HepG2 (cell line): ENCODE results near the gene RAB23. TPM values are rescaled to one million over a fixed set of nuclear protein-coding genes. Genes with fewer than 3 reads are reported as not detected.
A peak's percentile ranks its signal among the peaks of the same experiment; 100 is the strongest.

ENCODE experiments used
- CREM ChIP-seq, 2 experiments: sonication (generic) in 1 of 2; formaldehyde crosslinking in 1 of 2; IDR thresholded peaks; 2 replicates each; pipeline versions ENCODE4 v1.4.0 to v1.6.1; 2016 to 2020; ENCODE audit warnings: antibody characterized with exemption in 1 of 2, mild to moderate bottlenecking in 1 of 2, missing genetic modification reagents in 1 of 2
- EEA1 ChIP-seq: sonication (generic); formaldehyde crosslinking; IDR thresholded peaks from 2 replicates; pipeline ENCODE4 v1.5.1; 2020; ENCODE audit warnings: mild to moderate bottlenecking, missing genetic modification reagents, borderline replicate concordance
- GATAD1 ChIP-seq: IDR thresholded peaks from 2 replicates; pipeline ENCODE4 v1.6.1; 2016; ENCODE audit warnings: missing genetic modification reagents, missing compliant biosample characterization
- MATR3 ChIP-seq: sonication (generic); formaldehyde crosslinking; IDR thresholded peaks from 2 replicates; pipeline ENCODE4 v1.4.0; 2020; ENCODE audit warnings: missing genetic modification reagents
- NFIC ChIP-seq: IDR thresholded peaks from 2 replicates; pipeline ENCODE4 v1.6.1; 2012; ENCODE audit warnings: mild to moderate bottlenecking, low read length, inconsistent platforms
- NFKB2 ChIP-seq: sonication (generic); formaldehyde crosslinking; IDR thresholded peaks from 2 replicates; pipeline ENCODE4 v1.4.0; 2020; ENCODE audit warnings: missing genetic modification reagents, borderline replicate concordance
- REPIN1 ChIP-seq: sonication (generic); formaldehyde crosslinking; IDR thresholded peaks from 2 replicates; pipeline ENCODE4 v1.8.0; 2022; ENCODE audit warnings: missing genetic modification reagents, low read depth, mild to moderate bottlenecking, borderline replicate concordance
- SRSF1 ChIP-seq: fragments of 200-400 bp; formaldehyde crosslinking; optimal IDR thresholded peaks from 2 replicates; pipeline ENCODE3; 2017; ENCODE audit warnings: mild to moderate bottlenecking, low read depth, low read length, moderate library complexity
- ZFP37 ChIP-seq: sonication (generic); formaldehyde crosslinking; IDR thresholded peaks from 2 replicates; pipeline ENCODE4 v1.4.0; 2020; ENCODE audit warnings: missing genetic modification reagents, borderline replicate concordance
- ZNF546 ChIP-seq: sonication (generic); formaldehyde crosslinking; conservative IDR thresholded peaks from 2 replicates; pipeline ENCODE4 v1.8.1; 2023; ENCODE audit warnings: mild to moderate bottlenecking, missing genetic modification reagents
- ZNF839 ChIP-seq: sonication (generic); formaldehyde crosslinking; IDR thresholded peaks from 2 replicates; pipeline ENCODE4 v1.4.0; 2020; ENCODE audit warnings: missing genetic modification reagents, mild to moderate bottlenecking, borderline replicate concordance
- polyA plus RNA-seq, 8 experiments: library from polyadenylated mRNA; depleted of rRNA in 3 of 8; stranded (reverse) in 7 of 8; unstranded in 1 of 8; fragments of >200 nt; fragmentation: Illumina TruSeq in 4 of 8; extraction: Trizol in 4 of 8; gene quantifications; 2 replicates each; pipeline versions ENCODE4 v1.2.1 to v1.2.3, GENCODE V29; 2011 to 2016; ENCODE audit warnings: low read depth in 4 of 8, missing spikeins in 1 of 8, mixed read lengths in 1 of 8; ENCODE audit not compliant: insufficient read depth in 1 of 8
- total RNA-seq, 5 experiments: library from RNA; depleted of rRNA; stranded (reverse); fragments of >200 nt; fragmentation: Illumina TruSeq; extraction: Trizol; gene quantifications; 2 replicates each; pipeline ENCODE4 v1.2.3, GENCODE V29; 2016; ENCODE audit warnings: low read depth in 1 of 5
- TF ChIP-seq, protein P1 (sequence below): sonication (generic); formaldehyde crosslinking; IDR thresholded peaks from 2 replicates; pipeline ENCODE4 v1.4.0; 2020; ENCODE audit warnings: missing genetic modification reagents
- TF ChIP-seq, protein P2 (sequence below): sonication (generic); formaldehyde crosslinking; IDR thresholded peaks from 2 replicates; pipeline ENCODE4 v1.5.1; 2020; ENCODE audit warnings: mild to moderate bottlenecking, moderate library complexity, missing genetic modification reagents
- TF ChIP-seq, protein P3 (sequence below): sonication (generic); formaldehyde crosslinking; IDR thresholded peaks from 2 replicates; pipeline ENCODE4 v1.5.0; 2020; ENCODE audit warnings: missing genetic modification reagents
- TF ChIP-seq, protein P4 (sequence below): sonication (generic); formaldehyde crosslinking; conservative IDR thresholded peaks from 2 replicates; pipeline ENCODE4 v1.4.0; 2020; ENCODE audit warnings: missing genetic modification reagents
- TF ChIP-seq, protein P5 (sequence below): sonication (generic); formaldehyde crosslinking; IDR thresholded peaks from 2 replicates; pipeline ENCODE4 v1.8.0; 2022; ENCODE audit warnings: mild to moderate bottlenecking, missing genetic modification reagents, borderline replicate concordance

Gene RAB23
- total and polyA plus RNA-seq, 2 of the 13 experiments (the other 11 are each of a cell fraction or from before 2014, with no cell fraction given), result 5.5 to 16.4 TPM

DNA sequence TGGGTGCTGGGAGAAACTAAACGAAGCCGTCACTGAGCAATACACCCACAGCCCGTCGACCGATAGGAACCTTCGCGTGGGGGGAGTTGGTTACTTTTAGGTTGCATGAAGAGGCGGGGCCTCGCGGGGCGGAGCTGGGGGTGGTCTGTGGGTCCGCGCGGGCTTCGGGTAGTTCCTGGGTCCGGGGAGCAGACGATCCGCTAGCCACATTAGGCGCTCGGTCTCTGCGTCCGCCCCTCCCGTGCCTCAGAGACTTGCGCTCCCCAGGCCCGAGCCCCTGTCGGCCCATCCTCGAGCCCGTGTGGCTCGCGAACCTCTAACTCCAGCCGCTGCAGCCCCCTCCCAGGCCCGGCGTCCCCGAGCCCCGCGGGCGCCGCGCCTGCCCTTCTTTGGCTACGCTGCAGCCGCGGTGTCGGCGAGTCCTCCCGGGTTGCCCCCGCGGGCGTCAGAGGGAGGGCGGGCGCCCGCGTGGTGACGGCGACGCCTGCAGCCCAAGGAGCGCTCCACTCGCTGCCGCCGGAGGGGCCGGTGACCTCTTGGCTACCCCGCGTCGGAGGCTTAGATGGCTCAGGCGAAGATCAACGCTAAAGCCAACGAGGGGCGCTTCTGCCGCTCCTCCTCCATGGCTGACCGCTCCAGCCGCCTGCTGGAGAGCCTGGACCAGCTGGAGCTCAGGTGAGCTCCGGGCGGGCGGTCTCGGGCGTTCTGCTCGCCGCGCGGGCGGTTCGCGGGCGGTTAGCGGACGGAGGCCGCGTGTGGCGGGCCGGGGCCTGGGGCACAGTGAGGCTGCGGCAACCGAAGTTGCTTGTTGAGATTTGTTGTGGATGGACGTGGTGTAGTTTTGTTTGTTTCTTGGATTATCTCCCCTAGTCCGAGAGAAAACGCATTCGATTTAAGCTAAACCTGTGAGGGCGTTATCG lies 49.7 kb downstream of the RAB23 start, which contains the start of gene BAG2 (continued):
- TF ChIP-seq, protein P1, sequence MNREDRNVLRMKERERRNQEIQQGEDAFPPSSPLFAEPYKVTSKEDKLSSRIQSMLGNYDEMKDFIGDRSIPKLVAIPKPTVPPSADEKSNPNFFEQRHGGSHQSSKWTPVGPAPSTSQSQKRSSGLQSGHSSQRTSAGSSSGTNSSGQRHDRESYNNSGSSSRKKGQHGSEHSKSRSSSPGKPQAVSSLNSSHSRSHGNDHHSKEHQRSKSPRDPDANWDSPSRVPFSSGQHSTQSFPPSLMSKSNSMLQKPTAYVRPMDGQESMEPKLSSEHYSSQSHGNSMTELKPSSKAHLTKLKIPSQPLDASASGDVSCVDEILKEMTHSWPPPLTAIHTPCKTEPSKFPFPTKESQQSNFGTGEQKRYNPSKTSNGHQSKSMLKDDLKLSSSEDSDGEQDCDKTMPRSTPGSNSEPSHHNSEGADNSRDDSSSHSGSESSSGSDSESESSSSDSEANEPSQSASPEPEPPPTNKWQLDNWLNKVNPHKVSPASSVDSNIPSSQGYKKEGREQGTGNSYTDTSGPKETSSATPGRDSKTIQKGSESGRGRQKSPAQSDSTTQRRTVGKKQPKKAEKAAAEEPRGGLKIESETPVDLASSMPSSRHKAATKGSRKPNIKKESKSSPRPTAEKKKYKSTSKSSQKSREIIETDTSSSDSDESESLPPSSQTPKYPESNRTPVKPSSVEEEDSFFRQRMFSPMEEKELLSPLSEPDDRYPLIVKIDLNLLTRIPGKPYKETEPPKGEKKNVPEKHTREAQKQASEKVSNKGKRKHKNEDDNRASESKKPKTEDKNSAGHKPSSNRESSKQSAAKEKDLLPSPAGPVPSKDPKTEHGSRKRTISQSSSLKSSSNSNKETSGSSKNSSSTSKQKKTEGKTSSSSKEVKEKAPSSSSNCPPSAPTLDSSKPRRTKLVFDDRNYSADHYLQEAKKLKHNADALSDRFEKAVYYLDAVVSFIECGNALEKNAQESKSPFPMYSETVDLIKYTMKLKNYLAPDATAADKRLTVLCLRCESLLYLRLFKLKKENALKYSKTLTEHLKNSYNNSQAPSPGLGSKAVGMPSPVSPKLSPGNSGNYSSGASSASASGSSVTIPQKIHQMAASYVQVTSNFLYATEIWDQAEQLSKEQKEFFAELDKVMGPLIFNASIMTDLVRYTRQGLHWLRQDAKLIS (CRISPR knock-in tag), result peak; percentile 90; the same call in 1 of the 2 replicates
- TF ChIP-seq, protein P2, sequence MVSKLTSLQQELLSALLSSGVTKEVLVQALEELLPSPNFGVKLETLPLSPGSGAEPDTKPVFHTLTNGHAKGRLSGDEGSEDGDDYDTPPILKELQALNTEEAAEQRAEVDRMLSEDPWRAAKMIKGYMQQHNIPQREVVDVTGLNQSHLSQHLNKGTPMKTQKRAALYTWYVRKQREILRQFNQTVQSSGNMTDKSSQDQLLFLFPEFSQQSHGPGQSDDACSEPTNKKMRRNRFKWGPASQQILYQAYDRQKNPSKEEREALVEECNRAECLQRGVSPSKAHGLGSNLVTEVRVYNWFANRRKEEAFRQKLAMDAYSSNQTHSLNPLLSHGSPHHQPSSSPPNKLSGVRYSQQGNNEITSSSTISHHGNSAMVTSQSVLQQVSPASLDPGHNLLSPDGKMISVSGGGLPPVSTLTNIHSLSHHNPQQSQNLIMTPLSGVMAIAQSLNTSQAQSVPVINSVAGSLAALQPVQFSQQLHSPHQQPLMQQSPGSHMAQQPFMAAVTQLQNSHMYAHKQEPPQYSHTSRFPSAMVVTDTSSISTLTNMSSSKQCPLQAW (CRISPR knock-in tag), result no peak
- peak; percentile 95 for TF ChIP-seq NFKB2
- TF ChIP-seq REPIN1 (CRISPR knock-in tag), result peak; percentile 94
- TF ChIP-seq ZFP37, result peak; percentile 62
- TF ChIP-seq MATR3, result no peak
- TF ChIP-seq, protein P3, sequence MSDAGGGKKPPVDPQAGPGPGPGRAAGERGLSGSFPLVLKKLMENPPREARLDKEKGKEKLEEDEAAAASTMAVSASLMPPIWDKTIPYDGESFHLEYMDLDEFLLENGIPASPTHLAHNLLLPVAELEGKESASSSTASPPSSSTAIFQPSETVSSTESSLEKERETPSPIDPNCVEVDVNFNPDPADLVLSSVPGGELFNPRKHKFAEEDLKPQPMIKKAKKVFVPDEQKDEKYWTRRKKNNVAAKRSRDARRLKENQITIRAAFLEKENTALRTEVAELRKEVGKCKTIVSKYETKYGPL (CRISPR knock-in tag), result peak; percentile 37; the same call in 1 of the 2 replicates
- TF ChIP-seq GATAD1 (CRISPR knock-in tag), result peak; percentile 42; the same call in 1 of the 2 replicates
- TF ChIP-seq CREM (IDR thresholded peaks at IDR 0.05), result no peak; the same call in 1 of the 2 replicates
- TF ChIP-seq CREM (CRISPR knock-in tag; IDR thresholded peaks at IDR 0.05), result no peak
- TF ChIP-seq EEA1 (CRISPR knock-in tag), result peak; percentile 60; the same call in 1 of the 2 replicates
- TF ChIP-seq, protein P4, sequence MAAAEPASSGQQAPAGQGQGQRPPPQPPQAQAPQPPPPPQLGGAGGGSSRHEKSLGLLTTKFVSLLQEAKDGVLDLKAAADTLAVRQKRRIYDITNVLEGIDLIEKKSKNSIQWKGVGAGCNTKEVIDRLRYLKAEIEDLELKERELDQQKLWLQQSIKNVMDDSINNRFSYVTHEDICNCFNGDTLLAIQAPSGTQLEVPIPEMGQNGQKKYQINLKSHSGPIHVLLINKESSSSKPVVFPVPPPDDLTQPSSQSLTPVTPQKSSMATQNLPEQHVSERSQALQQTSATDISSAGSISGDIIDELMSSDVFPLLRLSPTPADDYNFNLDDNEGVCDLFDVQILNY, result peak; percentile 5; the same call in 1 of the 2 replicates
- no peak; the same call in 1 of the 2 replicates for TF ChIP-seq NFIC
- TF ChIP-seq, protein P5, sequence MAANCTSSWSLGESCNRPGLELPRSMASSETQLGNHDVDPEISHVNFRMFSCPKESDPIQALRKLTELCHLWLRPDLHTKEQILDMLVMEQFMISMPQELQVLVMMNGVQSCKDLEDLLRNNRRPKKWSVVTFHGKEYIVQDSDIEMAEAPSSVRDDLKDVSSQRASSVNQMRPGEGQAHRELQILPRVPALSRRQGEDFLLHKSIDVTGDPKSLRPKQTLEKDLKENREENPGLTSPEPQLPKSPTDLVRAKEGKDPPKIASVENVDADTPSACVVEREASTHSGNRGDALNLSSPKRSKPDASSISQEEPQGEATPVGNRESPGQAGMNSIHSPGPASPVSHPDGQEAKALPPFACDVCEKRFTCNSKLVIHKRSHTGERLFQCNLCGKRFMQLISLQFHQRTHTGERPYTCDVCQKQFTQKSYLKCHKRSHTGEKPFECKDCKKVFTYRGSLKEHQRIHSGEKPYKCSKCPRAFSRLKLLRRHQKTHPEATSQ (CRISPR knock-in tag), result no peak; the same call in 1 of the 2 replicates
- no peak for TF ChIP-seq SRSF1
- TF ChIP-seq ZNF546, result peak; percentile 97
- peak; percentile 97 for TF ChIP-seq ZNF839
